ENCODE data around the gene ALPL. TPM values are rescaled to one million over a fixed set of nuclear protein-coding genes. Genes with fewer than 3 reads are reported as not detected.
"Not testable (repeated sequence)": the region's sequence is repeated elsewhere in the genome, so short reads cannot be mapped to it uniquely, and the experiment has no call there.

ALPL gene
- total RNA-seq: 4.9 TPM

DNA sequence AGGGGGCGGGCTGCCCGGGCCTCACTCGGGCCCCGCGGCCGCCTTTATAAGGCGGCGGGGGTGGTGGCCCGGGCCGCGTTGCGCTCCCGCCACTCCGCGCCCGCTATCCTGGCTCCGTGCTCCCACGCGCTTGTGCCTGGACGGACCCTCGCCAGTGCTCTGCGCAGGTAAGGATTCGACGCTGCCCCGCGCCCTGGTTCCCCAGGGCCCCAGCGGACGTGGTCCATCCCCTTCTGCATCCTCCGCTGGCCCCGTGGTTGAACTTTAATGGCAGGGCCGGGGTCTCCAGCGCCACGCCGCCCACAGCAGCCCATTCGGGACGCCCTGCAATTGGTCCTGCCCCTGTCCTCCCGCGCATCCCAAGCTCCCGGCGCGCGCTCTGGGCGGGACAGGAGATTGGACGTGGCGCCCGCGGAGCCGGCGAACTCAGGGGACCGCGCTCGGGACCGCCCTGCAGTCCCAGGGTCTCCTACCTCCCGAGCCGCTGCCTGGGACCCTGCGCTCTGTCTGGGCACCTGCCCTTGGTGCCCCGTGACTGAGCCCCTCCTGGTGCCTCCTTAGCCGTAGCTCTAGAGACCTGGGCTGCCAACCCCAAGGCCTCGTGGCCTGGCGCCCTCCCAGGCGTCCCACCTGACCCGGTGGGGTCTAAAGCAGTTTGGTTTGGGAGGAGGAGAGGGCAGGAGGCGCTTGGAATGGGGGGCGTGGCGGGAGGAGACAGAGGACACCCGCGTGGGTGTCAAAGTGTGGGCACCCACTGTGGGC lies at the start of gene ALPL:
TSS of gene ALPL (plus strand) at position 73 of the 762 bp plus-strand sequence. CDS start 44,659 bp downstream, outside the sequence.
- FAIRE-seq (no peak), DNase-seq (ENCODE audit: low spot score in 2 of 2) (no peak)

- DNase-seq (ENCODE audit: low spot score in 2 of 2); FAIRE-seq: not testable (repeated sequence)
These were observed 44.1 kb upstream of the ALPL start for GRCh38 chr1:21465127-21465526.

DNA sequence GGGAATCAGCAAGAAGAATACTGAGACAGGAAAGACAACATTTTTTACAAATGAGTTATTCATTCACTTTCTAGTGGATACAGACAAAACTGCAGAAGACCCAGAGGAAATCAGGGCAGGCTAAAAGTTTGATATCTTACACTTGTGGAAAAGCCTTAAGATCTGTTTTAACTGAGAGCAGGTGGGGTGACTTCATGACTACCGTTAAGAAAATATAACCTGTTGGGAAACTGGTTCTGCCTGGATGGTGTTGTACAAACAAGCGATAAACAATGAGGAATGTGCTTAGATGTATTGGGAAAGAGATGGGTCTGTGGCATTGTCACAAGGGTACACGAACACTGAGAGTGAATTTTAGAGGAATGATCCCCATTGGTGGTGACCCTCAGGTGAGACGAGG lies 41.3 kb upstream of the ALPL start:
- FAIRE-seq; DNase-seq (ENCODE audit: low spot score in 2 of 2): not testable (repeated sequence)

DNA sequence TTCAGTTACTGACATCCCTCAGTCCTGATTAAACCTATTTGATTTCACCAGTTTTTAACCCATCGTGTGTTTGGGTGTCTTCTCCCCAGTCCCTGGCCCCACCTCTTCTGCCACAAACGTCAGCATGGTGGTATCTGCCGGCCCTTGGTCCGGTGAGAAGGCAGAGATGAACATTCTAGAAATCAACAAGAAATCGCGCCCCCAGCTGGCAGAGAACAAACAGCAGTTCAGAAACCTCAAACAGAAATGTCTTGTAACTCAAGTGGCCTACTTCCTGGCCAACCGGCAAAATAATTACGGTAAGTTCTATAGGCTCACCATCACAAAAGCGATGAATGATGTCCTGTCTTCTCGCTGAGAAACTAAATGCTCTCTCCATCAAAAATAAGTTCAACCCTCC lies 40.6 kb upstream of the ALPL start:
- DNase-seq (ENCODE audit: low spot score in 2 of 2) (no peak), FAIRE-seq (no peak)

GRCh38 chr1:21469581-21469980 lies 39.6 kb upstream of the ALPL start:
- no peak for FAIRE-seq
- DNase-seq (ENCODE audit: low spot score in 2 of 2): no peak

DNA sequence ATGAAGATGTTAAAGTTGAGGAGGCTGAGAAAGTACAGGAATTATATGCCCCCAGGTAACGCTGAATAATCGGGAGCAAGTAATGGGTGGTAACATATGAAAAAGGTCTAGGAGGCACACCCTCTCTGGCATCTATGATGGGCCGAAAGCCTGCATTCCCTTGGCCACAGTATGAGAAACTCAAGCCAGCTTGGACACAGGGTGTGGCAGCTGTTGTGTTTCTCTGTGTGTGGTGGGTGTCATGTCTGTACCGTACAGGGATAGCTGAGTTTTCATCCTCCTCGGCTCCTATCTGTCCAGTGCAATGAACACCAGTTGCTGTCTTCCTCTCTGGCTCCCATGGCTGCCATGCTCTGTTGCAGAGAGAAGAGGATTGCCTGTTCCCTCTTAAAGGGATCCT lies 36.4 kb upstream of the ALPL start:
- FAIRE-seq (no peak), DNase-seq (ENCODE audit: low spot score in 2 of 2) (no peak)

DNA sequence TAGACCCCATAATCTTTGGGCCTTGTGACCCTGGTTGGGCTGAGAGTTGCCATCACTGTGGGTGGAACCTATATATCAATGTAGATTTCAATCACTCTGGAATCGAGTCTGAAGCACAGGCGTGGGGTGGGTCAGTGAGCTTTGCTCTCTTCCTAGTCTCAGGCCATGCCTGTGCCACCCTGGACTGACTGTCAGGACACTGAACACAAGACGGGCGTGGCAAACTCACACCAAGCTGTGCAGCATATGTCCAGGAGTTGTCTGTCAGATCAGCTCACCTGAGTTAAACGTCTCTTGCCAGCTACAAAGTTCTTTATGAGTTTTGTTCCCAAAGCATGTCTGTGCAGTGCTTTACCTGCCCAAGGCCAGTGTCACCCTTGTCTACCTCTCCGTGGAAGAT lies 30.9 kb upstream of the ALPL start:
- no peak for FAIRE-seq
- no peak for DNase-seq (ENCODE audit: low spot score in 2 of 2)

- FAIRE-seq; DNase-seq (ENCODE audit: low spot score in 2 of 2): not testable (repeated sequence)
These were observed 25.3 kb upstream of the ALPL start for GRCh38 chr1:21483881-21484280.

DNA sequence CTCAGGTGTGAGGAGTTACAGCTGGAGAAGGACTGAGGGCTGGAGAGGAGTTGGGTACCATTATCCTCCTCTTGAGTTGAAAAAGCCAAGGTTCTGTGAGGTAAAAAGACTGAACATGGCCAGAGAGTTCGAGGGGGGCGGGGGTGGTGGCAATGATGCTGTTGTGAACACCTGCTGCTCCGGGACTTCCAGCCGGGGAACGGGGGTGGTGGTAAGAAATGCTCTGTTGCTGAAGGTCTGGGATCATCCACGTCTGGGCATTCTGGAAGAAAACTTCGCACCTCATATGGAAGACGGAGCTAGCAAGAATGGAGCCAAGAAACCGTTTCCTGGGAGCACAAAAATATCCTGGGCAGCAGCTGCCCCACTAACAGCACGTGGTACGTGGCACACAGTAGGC lies 20.1 kb upstream of the ALPL start:
- FAIRE-seq (no peak), DNase-seq (ENCODE audit: low spot score in 2 of 2) (no peak)

- FAIRE-seq: no peak
- no peak for DNase-seq (ENCODE audit: low spot score in 2 of 2)
These were observed 18.3 kb upstream of the ALPL start for GRCh38 chr1:21490774-21491487.

DNA sequence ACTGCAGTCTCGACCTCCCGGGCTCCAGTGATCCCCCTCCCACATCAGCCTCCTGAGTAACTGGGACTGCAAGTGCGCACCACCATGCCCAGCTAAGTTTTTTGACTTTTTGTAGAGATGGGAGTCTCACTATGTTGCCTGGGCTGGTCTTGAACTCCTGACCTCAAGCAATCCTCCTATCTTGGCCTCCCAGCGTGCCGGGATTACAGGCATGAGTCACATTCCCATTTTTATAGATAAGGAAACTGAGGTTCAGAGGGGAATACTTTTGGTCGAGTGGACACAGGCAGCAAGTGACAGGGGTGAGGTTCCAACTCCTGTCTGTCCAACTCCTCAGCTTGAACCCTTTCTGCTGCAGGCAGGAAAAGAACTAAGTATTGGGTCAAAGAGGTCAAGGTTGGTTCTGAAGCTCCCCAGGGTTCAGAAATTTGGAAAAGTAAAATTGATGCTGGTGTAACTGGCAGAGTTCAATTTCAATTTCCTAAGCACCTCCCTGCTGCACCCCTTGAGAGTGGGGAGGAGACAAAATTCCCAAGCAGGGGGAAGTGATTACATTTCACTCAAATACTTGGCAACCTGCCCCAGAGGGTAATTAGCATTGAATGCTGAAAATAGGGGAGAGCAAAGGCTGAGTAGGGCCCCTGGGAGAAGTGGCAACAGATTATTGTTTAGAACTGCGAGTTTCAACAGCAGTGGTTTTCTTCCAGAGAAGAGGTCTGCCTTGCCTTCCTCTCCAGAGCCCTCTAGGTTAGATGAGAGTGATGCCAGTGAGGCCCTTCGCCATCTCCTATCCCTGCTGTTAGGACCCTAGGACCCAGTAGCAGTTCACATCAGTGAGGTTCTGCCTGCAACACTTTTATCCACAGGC lies 17.5 kb upstream of the ALPL start:
- FAIRE-seq (no peak), DNase-seq (ENCODE audit: low spot score in 2 of 2) (no peak)

DNA sequence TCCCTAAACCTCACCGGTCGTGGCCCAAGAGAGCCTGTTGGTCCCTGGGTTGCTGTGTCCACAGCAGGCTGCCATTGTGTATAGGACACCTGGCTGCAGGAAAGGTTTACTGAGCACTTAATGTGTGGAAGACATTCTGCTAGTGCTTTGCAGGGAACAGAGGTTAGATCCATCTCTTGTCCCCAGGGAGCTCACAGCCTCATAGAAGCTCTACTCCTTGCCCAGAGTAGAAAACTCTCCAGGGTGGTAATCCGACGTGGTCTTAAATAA lies 16.9 kb upstream of the ALPL start:
- FAIRE-seq: no peak
- no peak for DNase-seq (ENCODE audit: low spot score in 2 of 2)

DNA sequence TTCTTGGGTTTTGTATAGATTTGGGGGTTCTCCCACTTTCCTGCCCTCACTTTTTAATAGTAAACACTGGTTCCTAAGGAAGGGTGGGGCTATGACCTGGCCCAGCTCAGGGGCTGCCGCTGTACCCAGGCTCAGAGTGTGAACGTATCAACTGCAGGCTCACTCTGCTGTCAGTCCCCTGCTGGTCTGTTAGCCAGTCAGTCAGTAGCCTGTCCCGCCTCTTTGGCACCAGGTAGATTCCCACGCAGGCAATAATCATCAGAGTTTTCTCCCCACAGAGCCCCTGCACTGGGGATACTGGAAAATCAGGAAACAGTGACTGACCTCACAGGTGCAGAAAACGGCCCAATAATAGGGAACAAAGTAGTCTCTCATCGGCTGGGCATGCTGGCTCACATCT lies 15.0 kb upstream of the ALPL start:
- FAIRE-seq: no peak
- DNase-seq (ENCODE audit: low spot score in 2 of 2): no peak

GRCh38 chr1:21495225-21495820 lies 13.9 kb upstream of the ALPL start:
- no peak for FAIRE-seq
- no peak for DNase-seq (ENCODE audit: low spot score in 2 of 2)

DNA sequence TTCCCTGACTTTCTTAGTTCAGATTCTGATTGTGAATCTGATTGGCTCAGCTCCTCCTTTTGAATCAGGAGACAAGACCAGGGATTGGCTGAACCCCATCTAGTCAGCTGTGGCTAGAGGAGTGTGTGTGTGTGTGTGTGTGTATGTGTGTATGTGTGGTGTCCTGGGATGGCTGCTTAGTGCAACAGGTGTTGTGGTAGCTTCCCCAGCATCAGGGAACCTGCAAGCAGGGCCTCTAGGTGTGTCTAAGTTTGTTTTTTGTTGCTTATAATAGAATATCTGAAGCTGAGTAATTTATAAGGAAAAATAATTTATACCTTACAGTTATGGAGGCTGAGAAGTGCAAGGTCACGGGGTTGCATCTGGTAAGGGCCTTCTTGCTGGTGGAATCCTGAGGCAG lies 13.2 kb upstream of the ALPL start:
- DNase-seq (ENCODE audit: low spot score in 2 of 2): no peak
- FAIRE-seq: no peak

- DNase-seq (ENCODE audit: low spot score in 2 of 2) (no peak), FAIRE-seq (no peak)
These were observed 12.3 kb upstream of the ALPL start for GRCh38 chr1:21496886-21497285.

- DNase-seq (ENCODE audit: low spot score in 2 of 2): no peak
- FAIRE-seq: no peak
These were observed 11.7 kb upstream of the ALPL start for GRCh38 chr1:21497466-21498061.

GRCh38 chr1:21499283-21499950 lies 9.8 kb upstream of the ALPL start:
- no peak for FAIRE-seq
- no peak for DNase-seq (ENCODE audit: low spot score in 2 of 2)

GRCh38 chr1:21503706-21504377 lies 5.4 kb upstream of the ALPL start:
- DNase-seq (ENCODE audit: low spot score in 2 of 2): no peak
- FAIRE-seq: no peak
